Keratinocyte (primary cell): ENCODE data around the gene HPCAL1. TPM values are rescaled to one million over a fixed set of nuclear protein-coding genes. Genes with fewer than 3 reads are reported as not detected.

Experiments used
- DNase-seq: peaks from one replicate; pipeline ENCODE4 v3.0.0-alpha.2; 2011; ENCODE audit warnings: low read depth, missing footprints, low spot score
- FAIRE-seq: peaks from 2 replicates; lab custom pipeline; 2011; peaks lifted over from hg19 to GRCh38; lab: Jason Lieb, UNC
- H2AFZ ChIP-seq: 2 replicates; pipeline ENCODE4 v1.6.0; 2012; ENCODE audit warnings: low read length, control low read depth, inconsistent platforms; ENCODE audit not compliant: control insufficient read depth
- H3K27ac ChIP-seq: 2 replicates; pipeline ENCODE4 v1.5.1; 2011; ENCODE audit warnings: low read length; ENCODE audit not compliant: control insufficient read depth, insufficient read depth
- H3K27me3 ChIP-seq: 3 replicates; pipeline ENCODE4 v1.6.0; 2011; ENCODE audit warnings: low read length; ENCODE audit not compliant: control insufficient read depth, insufficient read depth; ENCODE audit errors: extremely low read depth
- H3K36me3 ChIP-seq, 2 experiments: 2 replicates in 1 of 2; 3 replicates in 1 of 2; pipeline ENCODE4 v1.5.1; 2011; ENCODE audit warnings: low read length in 2 of 2, mild to moderate bottlenecking in 1 of 2; ENCODE audit not compliant: control insufficient read depth in 2 of 2, insufficient read depth in 2 of 2; ENCODE audit errors: extremely low read depth in 1 of 2
- H3K4me1 ChIP-seq: 3 replicates; pipeline ENCODE4 v1.5.1; 2011; ENCODE audit warnings: low read length; ENCODE audit not compliant: control insufficient read depth, insufficient read depth; ENCODE audit errors: extremely low read depth
- H3K4me2 ChIP-seq: 3 replicates; pipeline ENCODE4 v1.6.0; 2011; ENCODE audit warnings: low read depth, low read length; ENCODE audit not compliant: control insufficient read depth, insufficient read depth; ENCODE audit errors: extremely low read depth
- H3K4me3 ChIP-seq, 3 experiments: fragments of 200-600 bp in 1 of 3; sonication (generic) in 1 of 3; 2 replicates in 2 of 3; 3 replicates in 1 of 3; pipeline ENCODE4 v1.5.1; 2011 to 2016; ENCODE audit warnings: low read length in 3 of 3, mild to moderate bottlenecking in 3 of 3, control low read depth in 2 of 3, inconsistent platforms in 1 of 3, low read depth in 1 of 3, mixed read lengths in 1 of 3, mixed run types in 1 of 3, moderate library complexity in 1 of 3; ENCODE audit not compliant: control insufficient read depth in 2 of 3, insufficient read depth in 2 of 3; ENCODE audit errors: extremely low read depth in 1 of 3
- H3K79me2 ChIP-seq: 2 replicates; pipeline ENCODE4 v1.6.0; 2012; ENCODE audit warnings: low read length; ENCODE audit not compliant: control insufficient read depth, insufficient read depth
- H3K9ac ChIP-seq: 3 replicates; pipeline ENCODE4 v1.6.0; 2011; ENCODE audit warnings: low read length; ENCODE audit not compliant: control insufficient read depth, insufficient read depth; ENCODE audit errors: extremely low read depth
- H3K9me1 ChIP-seq: 3 replicates; pipeline ENCODE4 v1.6.0; 2011; ENCODE audit warnings: low read length; ENCODE audit not compliant: control insufficient read depth, insufficient read depth; ENCODE audit errors: extremely low read depth
- H3K9me3 ChIP-seq: 2 replicates; pipeline ENCODE4 v1.5.1; 2012; ENCODE audit warnings: low read depth, low read length; ENCODE audit not compliant: control insufficient read depth
- H4K20me1 ChIP-seq: 3 replicates; pipeline ENCODE4 v1.6.0; 2011; ENCODE audit warnings: low read length; ENCODE audit not compliant: control insufficient read depth, insufficient read depth; ENCODE audit errors: extremely low read depth
- CTCF ChIP-seq, 3 experiments: IDR thresholded peaks in 1 of 3; conservative IDR thresholded peaks in 1 of 3; optimal IDR thresholded peaks in 1 of 3; 2 replicates in 2 of 3; 3 replicates in 1 of 3; pipeline versions ENCODE3 to v1.5.1; 2011; ENCODE audit warnings: low read length in 3 of 3, mild to moderate bottlenecking in 3 of 3, moderate library complexity in 2 of 3, control low read depth in 1 of 3, inconsistent platforms in 1 of 3; ENCODE audit not compliant: insufficient read depth in 2 of 3; ENCODE audit errors: extremely low read depth in 1 of 3
- EZH2 ChIP-seq: IDR thresholded peaks from one replicate; pipeline ENCODE4 v1.6.1; 2012; ENCODE audit warnings: inconsistent platforms, mild to moderate bottlenecking, low read length, moderate library complexity
- dilution Hi-C: fragments of 300-500 bp; cut with MboI; formaldehyde crosslinking; loops from one replicate; pipeline ENCODE4 v1.7.0; 2020; ENCODE audit warnings: low sequenced_read_pairs; ENCODE audit not compliant: extremely low pct_ligation_motif_present
- polyA plus RNA-seq, 5 experiments: library from polyadenylated mRNA; depleted of rRNA in 3 of 5; stranded (reverse) in 3 of 5; stranded (forward) in 1 of 5; unstranded in 1 of 5; fragments of >200 nt; gene quantifications; 1 replicate in 1 of 5; 2 replicates in 3 of 5; 3 replicates in 1 of 5; pipeline versions ENCODE4 v1.2.1 to v1.2.3, GENCODE V29; 2011 to 2012; ENCODE audit warnings: missing spikeins in 2 of 5, low read depth in 1 of 5, low replicate concordance in 1 of 5

HPCAL1 gene
- polyA plus RNA-seq, 1 donor (not counting 4 experiments of a cell fraction or from before 2014, with no cell fraction given): 18.0 TPM

- Histone ChIP-seq H3K9ac (no peak overlapping the region), H3K27ac (no peak overlapping the region), H3K9me1 (no peaks in the 10 kb centered on the region), H3K9me3 (peaks cover 2% of the 10 kb centered on the region), H2AFZ (no peak overlapping the region), H4K20me1 (no peaks in the 10 kb centered on the region), H3K4me2 (no peak overlapping the region), H3K36me3 (peaks cover 0 to 4% of the 10 kb centered on the region in 2 experiments), H3K79me2 (peaks cover 21% of the 10 kb centered on the region), H3K4me1 (peaks cover 5% of the 10 kb centered on the region), H3K27me3 (no peaks in the 10 kb centered on the region), H3K4me3 (no peak overlapping the region)
- DNase-seq (no peak), FAIRE-seq (no peak)
- dilution Hi-C loops: no loop called here
- no peak for TF ChIP-seq EZH2
- TF ChIP-seq CTCF (optimal IDR thresholded peaks at IDR 0.05 in 1 of 3, IDR thresholded peaks at IDR 0.05 in 1 of 3, conservative IDR thresholded peaks at IDR 0.05 in 1 of 3; ENCODE audit: extremely low read depth in 1 of 3, insufficient read depth in 2 of 3, low read length in 3 of 3): no peak
These were observed 29.1 kb downstream of the HPCAL1 start for GRCh38 chr2:10331702-10332401.

DNA sequence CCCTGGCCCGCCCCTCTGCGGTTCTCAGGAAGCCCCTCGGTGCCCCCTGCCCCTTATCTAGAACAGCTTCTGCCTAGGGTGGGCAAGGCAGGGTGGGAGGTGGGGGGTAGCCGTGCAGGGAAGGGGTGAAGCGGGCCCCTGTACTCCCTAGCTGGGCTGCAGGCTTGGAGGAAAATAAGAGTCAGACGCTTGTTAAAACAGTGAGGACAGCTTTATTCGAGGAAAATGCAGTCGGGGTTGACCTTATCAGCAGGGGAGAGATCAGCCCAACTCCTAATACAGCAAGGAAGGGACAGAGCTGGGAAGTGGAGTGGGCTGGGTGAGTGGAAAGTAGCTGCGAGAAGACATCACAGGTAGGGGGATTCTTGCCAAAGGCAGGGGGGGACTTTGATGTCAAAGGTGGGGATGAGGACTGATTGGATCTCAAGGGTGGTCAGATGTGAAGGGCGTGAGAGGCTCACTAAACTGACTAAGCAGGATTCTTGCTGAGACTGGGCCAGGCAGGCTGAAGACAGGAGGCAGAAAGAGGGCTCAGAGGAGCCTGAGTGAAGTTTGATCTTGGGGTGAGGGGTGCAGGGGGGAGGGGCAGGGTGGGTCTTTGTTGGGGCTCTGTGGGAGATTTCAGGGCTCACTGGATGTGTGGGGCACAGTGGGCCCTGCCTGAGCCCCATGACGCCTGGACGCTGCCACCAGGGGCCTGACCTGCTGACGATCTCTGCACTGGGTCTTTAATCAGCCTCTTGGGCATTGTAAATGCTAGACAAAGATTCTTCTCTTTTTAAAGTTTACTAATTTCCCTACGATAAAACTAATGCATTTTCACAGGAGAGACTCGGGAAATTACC, 29.9 kb downstream of the HPCAL1 start:
- Histone ChIP-seq H3K4me2 (no peak overlapping the region), H3K4me1 (peaks cover 5% of the 10 kb centered on the region), H3K4me3 (no peak overlapping the region), H2AFZ (no peak overlapping the region), H3K36me3 (peaks cover 0 to 4% of the 10 kb centered on the region in 2 experiments), H3K9me1 (no peaks in the 10 kb centered on the region), H3K79me2 (peaks cover 21% of the 10 kb centered on the region), H4K20me1 (no peaks in the 10 kb centered on the region), H3K9ac (no peak overlapping the region), H3K27me3 (no peaks in the 10 kb centered on the region), H3K9me3 (peaks cover 2% of the 10 kb centered on the region), H3K27ac (no peak overlapping the region)
- no peak for TF ChIP-seq EZH2
- no peak for TF ChIP-seq CTCF (optimal IDR thresholded peaks at IDR 0.05 in 1 of 3, IDR thresholded peaks at IDR 0.05 in 1 of 3, conservative IDR thresholded peaks at IDR 0.05 in 1 of 3; ENCODE audit: extremely low read depth in 1 of 3, insufficient read depth in 2 of 3, low read length in 3 of 3)
- dilution Hi-C loops: no loop called here
- no peak for FAIRE-seq
- DNase-seq: no peak
